Duodenal mucosa (tissue), 2 donors: ENCODE measurements around the gene COPG1.

Experiments used
- H3K27ac ChIP-seq: one replicate; pipeline ENCODE4 v1.7.0; 2013; ENCODE audit warnings: low read depth, low read length
- H3K27me3 ChIP-seq, 2 donors: one replicate each; pipeline ENCODE4 v1.7.0; 2013; ENCODE audit warnings: low read length in 2 of 2, control low read depth in 1 of 2; ENCODE audit not compliant: insufficient read depth in 2 of 2, control insufficient read depth in 1 of 2
- H3K36me3 ChIP-seq, 2 donors: one replicate each; pipeline ENCODE4 v1.7.0; 2013; ENCODE audit warnings: low read length in 2 of 2, control low read depth in 1 of 2; ENCODE audit not compliant: insufficient read depth in 2 of 2, control insufficient read depth in 1 of 2
- H3K4me1 ChIP-seq, 2 donors: one replicate each; pipeline ENCODE4 v1.7.0; 2013; ENCODE audit warnings: low read length in 2 of 2, control low read depth in 1 of 2; ENCODE audit not compliant: insufficient read depth in 2 of 2, control insufficient read depth in 1 of 2
- H3K4me3 ChIP-seq, 2 donors: one replicate each; pipeline ENCODE4 v1.7.0; 2013; ENCODE audit warnings: low read length in 2 of 2, low read depth in 1 of 2
- H3K9ac ChIP-seq, 2 donors: one replicate each; pipeline ENCODE4 v1.7.0; 2013; ENCODE audit warnings: low read length in 2 of 2, low read depth in 1 of 2
- H3K9me3 ChIP-seq, 2 donors: one replicate each; pipeline ENCODE4 v1.7.0; 2013; ENCODE audit warnings: low read length in 2 of 2, control low read depth in 1 of 2; ENCODE audit not compliant: control insufficient read depth in 1 of 2

Gene COPG1

DNA sequence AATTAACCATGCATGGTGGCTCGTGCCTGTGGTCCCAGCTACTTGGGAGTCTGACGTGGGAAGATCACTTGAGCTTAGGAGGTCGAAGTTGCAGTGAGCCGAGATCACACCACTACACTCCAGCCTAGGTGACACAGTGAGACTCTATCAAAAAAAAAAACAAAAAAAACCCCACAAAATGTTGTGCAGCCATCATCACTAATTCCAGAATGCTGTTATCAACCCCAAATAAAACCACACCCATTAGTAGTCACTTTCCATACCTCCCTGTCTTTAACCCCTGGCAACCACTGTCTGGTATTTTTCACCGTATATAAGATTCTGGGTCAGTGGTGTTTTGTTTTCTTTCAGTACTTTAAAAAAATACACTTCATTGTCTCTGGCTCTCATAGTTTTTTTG lies 45.9 kb downstream of the COPG1 start:
- Histone ChIP-seq H3K4me3 (no peak overlapping the region), H3K9ac (no peak overlapping the region), H3K36me3 (peaks cover 30 to 66% of the 10 kb centered on the region in 2 donors), H3K4me1 (no peaks in the 10 kb centered on the region), H3K27me3 (no peaks in the 10 kb centered on the region), H3K27ac (no peak overlapping the region), H3K9me3 (no peaks in the 10 kb centered on the region)

DNA sequence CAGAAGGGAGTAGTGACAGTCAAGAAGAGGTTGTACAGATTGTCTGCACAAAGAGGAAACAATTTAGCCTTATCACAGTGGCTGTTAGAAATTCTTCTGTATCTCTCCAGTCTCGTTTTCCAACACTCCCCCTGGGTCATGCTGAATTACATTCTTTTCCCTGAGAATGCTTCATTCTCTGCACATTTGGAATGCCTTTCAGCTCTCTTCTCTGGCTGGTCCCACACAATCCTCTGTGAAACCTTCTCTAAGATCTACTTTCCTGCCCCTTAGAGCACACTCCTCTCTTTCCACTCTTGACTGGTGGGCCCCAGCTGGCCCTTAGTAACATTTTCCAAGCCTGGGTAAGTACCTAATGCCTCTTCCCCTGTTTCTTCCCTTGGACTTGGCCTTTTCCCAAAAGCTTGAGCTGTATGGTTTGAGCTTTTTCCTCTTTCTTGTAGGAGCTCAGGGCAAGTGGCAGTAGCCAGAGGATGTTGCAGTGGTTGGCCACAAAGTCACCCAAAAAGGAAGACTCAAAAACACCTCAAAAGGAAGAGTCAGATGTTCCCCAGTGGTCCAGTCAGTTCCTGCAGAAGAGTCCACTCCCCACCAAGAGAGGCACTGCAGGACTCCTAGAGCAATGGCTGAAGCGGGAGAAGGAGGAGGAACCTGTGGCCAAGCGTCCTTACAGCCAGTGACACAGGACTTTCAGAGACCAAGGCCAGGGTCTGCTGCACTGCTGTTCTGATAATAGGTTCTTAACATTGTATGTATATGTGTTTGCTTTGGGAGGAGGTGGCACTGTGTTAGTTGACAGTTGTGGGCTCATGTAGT lies 54.9 kb downstream of the COPG1 start:
- no peak overlapping the region for H3K9ac ChIP-seq
- peaks cover 25 to 46% of the 10 kb centered on the region in 2 donors for H3K36me3 ChIP-seq
- H3K4me1 ChIP-seq: peaks cover 0 to 4% of the 10 kb centered on the region in 2 donors
- H3K4me3 ChIP-seq: no peak overlapping the region
- no peaks in the 10 kb centered on the region for H3K27me3 ChIP-seq
- no peaks in the 10 kb centered on the region for H3K9me3 ChIP-seq
- H3K27ac ChIP-seq: no peak overlapping the region

DNA sequence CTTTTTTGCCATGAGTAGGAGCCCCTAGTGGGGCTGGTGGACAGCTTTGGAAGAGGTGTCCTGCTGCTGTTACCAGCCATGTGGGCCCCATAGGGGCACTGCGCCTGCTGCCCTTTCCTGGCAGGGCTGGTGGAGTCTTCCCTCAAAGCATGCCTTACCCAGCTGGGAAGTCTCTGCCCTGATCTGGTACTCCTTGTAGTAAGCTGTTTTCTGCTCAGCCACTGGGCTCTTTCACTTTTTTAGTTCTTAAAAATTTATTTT lies 55.5 kb downstream of the COPG1 start:
- H3K4me1 ChIP-seq: peaks cover 0 to 4% of the 10 kb centered on the region in 2 donors
- no peaks in the 10 kb centered on the region for H3K9me3 ChIP-seq
- H3K27me3 ChIP-seq: no peaks in the 10 kb centered on the region
- no peak overlapping the region for H3K4me3 ChIP-seq
- peaks cover 25 to 41% of the 10 kb centered on the region in 2 donors for H3K36me3 ChIP-seq
- no peak overlapping the region for H3K9ac ChIP-seq
- H3K27ac ChIP-seq: no peak overlapping the region

DNA sequence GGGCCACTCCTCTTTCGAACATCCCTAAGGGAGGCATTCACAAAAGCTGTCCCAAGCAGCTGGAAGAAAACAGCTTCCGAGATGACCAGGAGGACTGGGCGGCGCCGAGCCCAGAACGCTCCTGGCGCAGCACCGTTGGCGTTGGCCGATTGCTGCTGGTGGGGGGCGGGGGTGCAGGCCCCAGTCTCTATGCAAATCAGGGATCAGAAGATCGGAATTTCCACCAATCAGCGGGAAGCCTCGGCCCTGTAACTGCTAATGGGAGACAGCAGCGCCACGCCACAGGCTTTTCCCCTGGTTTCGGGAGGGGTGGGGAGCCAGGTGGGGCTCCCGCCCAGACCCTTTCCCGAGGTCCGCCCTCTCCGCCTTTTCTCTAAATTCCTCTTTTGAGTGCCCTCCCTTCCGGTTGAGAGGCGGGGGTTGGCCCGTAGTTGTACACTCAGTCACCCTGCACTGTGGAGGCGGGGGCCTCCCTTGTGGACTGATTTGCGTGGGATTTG lies 56.2 kb downstream of the COPG1 start:
- peak overlapping the region; percentile 22 for H3K27ac ChIP-seq
- no peak overlapping the region for H3K9ac ChIP-seq
- H3K4me3 ChIP-seq: peak overlapping the region in 1 of 2 donors; percentile 43
- no peaks in the 10 kb centered on the region for H3K27me3 ChIP-seq
- H3K9me3 ChIP-seq: no peaks in the 10 kb centered on the region
- peaks cover 20 to 36% of the 10 kb centered on the region in 2 donors for H3K36me3 ChIP-seq
- H3K4me1 ChIP-seq: peaks cover 5 to 7% of the 10 kb centered on the region in 2 donors

DNA sequence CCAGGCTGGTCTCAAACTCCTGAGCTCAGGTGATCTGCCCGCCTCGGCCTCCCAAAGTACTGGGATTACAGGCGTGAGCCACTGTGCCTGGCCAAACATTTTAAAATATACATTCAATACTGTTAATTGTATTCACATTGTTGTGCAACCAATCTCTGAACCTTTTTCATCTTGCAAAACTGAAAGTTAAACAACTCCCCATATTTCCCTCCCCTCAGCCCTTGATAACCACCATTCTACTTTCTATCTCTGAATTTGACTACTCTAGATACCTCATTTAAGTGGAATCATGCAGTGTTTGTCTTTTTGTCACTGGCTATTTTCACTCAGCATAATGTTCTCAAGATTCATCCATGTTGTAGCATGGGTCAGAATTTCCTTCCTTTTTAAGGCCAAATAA lies 59.2 kb downstream of the COPG1 start:
- no peaks in the 10 kb centered on the region for H3K9me3 ChIP-seq
- H3K9ac ChIP-seq: no peak overlapping the region
- H3K4me3 ChIP-seq: no peak overlapping the region
- no peak overlapping the region for H3K27ac ChIP-seq
- no peaks in the 10 kb centered on the region for H3K27me3 ChIP-seq
- peaks cover 12 to 13% of the 10 kb centered on the region in 2 donors for H3K4me1 ChIP-seq
- peaks cover 10 to 14% of the 10 kb centered on the region in 2 donors for H3K36me3 ChIP-seq

DNA sequence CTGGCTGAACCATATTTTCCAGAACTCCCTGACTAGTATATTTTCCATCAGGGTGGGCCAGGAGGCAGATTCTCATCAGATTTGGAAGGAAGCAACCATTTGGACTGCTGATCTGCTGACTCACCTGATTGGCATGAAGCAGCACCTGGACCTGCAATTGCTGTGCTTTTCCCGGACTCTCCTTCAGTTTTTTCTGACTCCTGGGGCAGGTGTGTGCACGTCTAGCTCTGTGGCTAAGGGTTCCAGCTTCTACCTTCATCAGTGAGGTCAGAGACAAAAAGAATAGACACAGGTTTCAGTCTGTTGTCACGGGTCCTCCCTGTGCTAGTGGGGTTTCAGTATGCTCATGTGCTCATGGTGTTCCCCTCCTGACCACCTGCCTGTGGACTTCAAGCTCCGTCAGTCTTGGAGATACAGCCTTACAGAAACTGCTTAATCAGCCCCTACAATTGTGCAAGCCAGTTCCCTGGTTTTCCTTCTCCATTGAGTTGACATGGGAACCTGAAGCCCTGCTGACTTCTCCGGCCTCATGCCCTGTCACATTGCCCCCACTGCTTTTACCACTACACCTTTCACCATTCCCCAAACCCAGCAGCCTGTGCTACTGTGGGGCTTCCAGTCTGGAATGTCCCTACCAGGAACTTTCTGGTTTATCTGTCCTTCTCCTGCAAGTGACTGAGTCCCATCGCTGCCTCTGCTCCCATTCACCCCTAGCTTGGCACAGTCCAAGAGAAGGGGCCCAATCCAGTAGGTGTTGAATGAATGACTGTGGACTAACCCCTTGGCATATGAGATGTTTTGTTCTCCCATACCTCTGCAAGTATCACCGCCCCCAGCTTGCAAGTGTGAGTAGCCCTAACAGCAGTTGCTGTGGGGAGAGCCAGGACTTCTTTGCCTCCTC lies 61.0 kb downstream of the COPG1 start:
- no peak overlapping the region for H3K9ac ChIP-seq
- no peaks in the 10 kb centered on the region for H3K27me3 ChIP-seq
- peaks cover 0 to 3% of the 10 kb centered on the region in 2 donors for H3K36me3 ChIP-seq
- H3K4me1 ChIP-seq: peaks cover 18 to 22% of the 10 kb centered on the region in 2 donors
- H3K27ac ChIP-seq: no peak overlapping the region
- no peaks in the 10 kb centered on the region for H3K9me3 ChIP-seq
- no peak overlapping the region for H3K4me3 ChIP-seq

DNA sequence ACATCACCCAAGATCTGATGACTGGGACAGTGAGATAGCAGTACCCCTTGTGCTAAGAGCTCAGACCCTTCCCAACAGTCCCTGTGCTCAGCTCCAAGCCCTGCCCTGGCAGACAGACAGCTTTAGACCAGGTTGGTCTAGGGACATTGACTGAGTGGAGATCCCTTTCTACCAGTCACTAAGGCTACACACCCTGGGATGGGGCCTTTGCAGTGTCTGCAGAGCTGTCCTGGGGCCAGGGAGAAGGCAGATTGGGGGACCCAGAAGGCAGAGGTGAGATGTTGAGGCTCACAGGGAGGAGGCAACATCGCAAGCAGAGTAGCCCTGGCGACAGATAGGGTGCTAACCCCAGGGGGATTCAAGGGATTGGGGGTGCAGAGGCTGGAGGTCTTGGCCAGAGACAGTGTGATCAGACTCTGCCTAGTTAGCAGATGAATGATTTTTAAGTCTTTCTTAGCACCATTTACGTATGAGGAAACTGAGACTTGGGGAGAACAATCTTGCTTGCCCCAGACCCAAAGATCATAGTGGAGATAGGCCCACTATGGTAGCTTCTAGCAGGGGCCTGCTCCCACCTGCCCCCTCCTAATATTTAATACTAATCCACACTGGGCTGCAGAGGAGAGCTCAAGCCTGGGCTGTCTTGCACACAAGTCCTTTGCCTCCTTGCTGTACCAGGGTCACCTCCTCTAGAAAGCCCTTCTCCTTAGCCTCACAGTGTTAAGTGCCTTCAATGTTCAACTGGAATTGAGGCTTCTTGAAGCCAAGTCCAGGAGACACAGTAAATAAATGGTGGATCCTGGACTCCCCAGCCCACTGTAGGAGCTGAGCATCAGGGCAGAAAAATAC lies 61.9 kb downstream of the COPG1 start:
- Histone ChIP-seq H3K27ac (no peak overlapping the region), H3K9ac (no peak overlapping the region), H3K27me3 (no peaks in the 10 kb centered on the region), H3K4me1 (peaks cover 18 to 22% of the 10 kb centered on the region in 2 donors), H3K4me3 (no peak overlapping the region), H3K9me3 (no peaks in the 10 kb centered on the region), H3K36me3 (no peaks in the 10 kb centered on the region)

DNA sequence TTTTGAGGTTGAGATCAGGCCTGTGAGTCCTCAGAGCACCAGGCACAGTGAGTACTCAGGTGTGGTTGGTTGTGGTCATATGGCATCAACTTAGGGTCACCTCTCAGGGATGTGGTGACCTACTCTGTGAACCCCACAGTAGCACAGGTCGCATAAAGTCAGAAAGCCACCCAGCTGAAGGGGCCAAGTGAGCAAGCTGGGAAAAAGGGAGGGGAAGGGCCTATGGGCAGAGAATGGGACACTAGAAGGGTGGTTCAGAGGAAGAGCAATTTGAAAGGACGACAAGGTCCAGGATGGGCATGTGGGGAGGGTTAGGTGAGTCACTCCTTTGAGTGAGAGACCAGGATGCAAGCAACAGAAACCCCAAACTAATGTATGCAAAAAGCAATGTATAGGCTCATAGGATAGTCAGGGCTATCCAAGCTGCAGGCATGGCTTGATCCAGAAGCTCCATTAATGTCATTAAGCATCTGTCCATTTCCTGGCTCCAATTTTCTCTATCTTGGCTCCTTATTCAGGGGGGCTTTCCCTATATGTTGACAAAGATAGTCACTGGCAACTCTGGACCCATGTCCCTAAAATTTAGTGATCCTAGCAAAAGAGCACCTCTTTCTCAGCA lies 62.7 kb downstream of the COPG1 start:
- Histone ChIP-seq H3K36me3 (no peaks in the 10 kb centered on the region), H3K27ac (no peak overlapping the region), H3K4me3 (no peak overlapping the region), H3K9me3 (no peaks in the 10 kb centered on the region), H3K27me3 (no peaks in the 10 kb centered on the region), H3K4me1 (peaks cover 23 to 24% of the 10 kb centered on the region in 2 donors), H3K9ac (no peak overlapping the region)

DNA sequence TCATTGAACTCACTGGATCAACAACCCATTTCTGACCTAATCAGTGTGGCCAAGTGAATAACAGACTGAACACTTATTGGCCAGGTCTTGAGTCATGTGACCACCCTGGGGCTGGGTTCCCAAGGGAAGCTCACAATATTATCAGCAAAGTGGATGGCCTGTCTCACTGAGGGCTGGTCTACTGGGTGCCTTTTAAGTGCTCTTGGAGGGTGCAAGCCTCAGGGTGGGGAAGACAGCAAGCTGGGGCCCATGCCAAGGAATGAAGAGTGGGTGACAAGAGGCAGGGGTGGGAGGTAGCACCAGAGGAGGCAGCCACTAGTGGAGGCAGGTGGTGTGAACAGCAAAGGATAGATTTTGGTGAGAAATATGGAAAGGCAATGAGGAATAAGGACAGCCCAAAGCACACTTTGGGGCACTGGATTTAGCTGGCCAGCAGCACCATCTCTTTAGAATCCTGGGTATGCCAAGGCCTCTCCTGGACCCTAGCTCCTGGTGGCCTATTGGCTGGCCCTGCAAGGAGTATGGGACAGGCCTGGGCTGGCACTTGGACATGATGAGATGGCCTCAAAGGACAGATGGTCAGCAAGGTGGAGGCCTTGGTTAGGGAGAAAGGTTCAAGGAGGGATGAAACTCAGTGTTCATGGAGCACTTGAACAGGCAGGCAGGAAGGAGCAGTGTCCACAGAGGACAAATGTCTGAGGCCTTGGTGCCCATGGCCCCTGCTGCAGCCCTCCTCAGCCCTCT lies 63.4 kb downstream of the COPG1 start:
- peaks cover 30% of the 10 kb centered on the region in 2 donors for H3K4me1 ChIP-seq
- no peaks in the 10 kb centered on the region for H3K27me3 ChIP-seq
- no peaks in the 10 kb centered on the region for H3K9me3 ChIP-seq
- no peaks in the 10 kb centered on the region for H3K36me3 ChIP-seq
- no peak overlapping the region for H3K27ac ChIP-seq
- no peak overlapping the region for H3K9ac ChIP-seq
- no peak overlapping the region for H3K4me3 ChIP-seq
